ENCODE data around the gene LRMDA. TPM values are rescaled to one million over a fixed set of nuclear protein-coding genes. Genes with fewer than 3 reads are reported as not detected.
A peak's percentile ranks its signal among the peaks of the same experiment; 100 is the strongest.

LRMDA gene
- total RNA-seq, 6 experiments from 2014 or later: 0.32 TPM; not detected in 5

- Mint-ChIP-seq H3K27ac (no peak overlapping the region), H3K27me3 (ENCODE audit: insufficient read depth) (no peaks in the 10 kb centered on the region; the same call in none of the 2 replicates), H3K9me3 (no peaks in the 10 kb centered on the region), H3K4me1 (ENCODE audit: low read depth) (no peaks in the 10 kb centered on the region), H3K4me3 (no peak overlapping the region), H3K36me3 (ENCODE audit: low read depth) (no peaks in the 10 kb centered on the region)
- no peak for TF ChIP-seq CTCF (IDR thresholded peaks at IDR 0.05)
- DNase-seq: no peak
These were observed 817.3 kb downstream of the LRMDA start for GRCh38 chr10:76248649-76249200.

GRCh38 chr10:76251841-76252671 is 820.6 kb downstream of the LRMDA start:
- Mint-ChIP-seq H3K36me3 (ENCODE audit: low read depth) (no peaks in the 10 kb centered on the region), H3K9me3 (no peaks in the 10 kb centered on the region), H3K4me3 (no peak overlapping the region), H3K27ac (no peak overlapping the region), H3K27me3 (ENCODE audit: insufficient read depth) (no peaks in the 10 kb centered on the region; the same call in 1 of the 2 replicates), H3K4me1 (ENCODE audit: low read depth) (no peaks in the 10 kb centered on the region; the same call in 1 of the 2 replicates)
- TF ChIP-seq CTCF (IDR thresholded peaks at IDR 0.05): no peak
- DNase-seq: peak; percentile 81

GRCh38 chr10:76252733-76253132 is 821.3 kb downstream of the LRMDA start:
- no peak overlapping the region for H3K27ac Mint-ChIP-seq
- no peaks in the 10 kb centered on the region for H3K36me3 Mint-ChIP-seq (ENCODE audit: low read depth)
- no peak overlapping the region for H3K4me3 Mint-ChIP-seq
- H3K9me3 Mint-ChIP-seq: no peaks in the 10 kb centered on the region
- no peaks in the 10 kb centered on the region; the same call in 1 of the 2 replicates for H3K27me3 Mint-ChIP-seq (ENCODE audit: insufficient read depth)
- H3K4me1 Mint-ChIP-seq (ENCODE audit: low read depth): no peaks in the 10 kb centered on the region; the same call in 1 of the 2 replicates
- no peak for TF ChIP-seq CTCF (IDR thresholded peaks at IDR 0.05)
- no peak for DNase-seq

GRCh38 chr10:76255241-76255640 is 823.8 kb downstream of the LRMDA start:
- peaks cover 7% of the 10 kb centered on the region; the same call in 1 of the 2 replicates for H3K36me3 Mint-ChIP-seq (ENCODE audit: low read depth)
- H3K4me3 Mint-ChIP-seq: no peak overlapping the region
- no peaks in the 10 kb centered on the region; the same call in 1 of the 2 replicates for H3K4me1 Mint-ChIP-seq (ENCODE audit: low read depth)
- no peak for DNase-seq
- H3K27ac Mint-ChIP-seq: no peak overlapping the region
- peaks cover 7% of the 10 kb centered on the region for H3K9me3 Mint-ChIP-seq
- no peaks in the 10 kb centered on the region for H3K27me3 Mint-ChIP-seq (ENCODE audit: insufficient read depth)
- no peak for TF ChIP-seq CTCF (IDR thresholded peaks at IDR 0.05)

GRCh38 chr10:76257816-76258215 is 826.4 kb downstream of the LRMDA start:
- H3K4me1 Mint-ChIP-seq (ENCODE audit: low read depth): no peaks in the 10 kb centered on the region; the same call in 1 of the 2 replicates
- no peak for DNase-seq
- H3K27ac Mint-ChIP-seq: no peak overlapping the region
- no peaks in the 10 kb centered on the region; the same call in none of the 2 replicates for H3K27me3 Mint-ChIP-seq (ENCODE audit: insufficient read depth)
- no peak for TF ChIP-seq CTCF (IDR thresholded peaks at IDR 0.05)
- H3K9me3 Mint-ChIP-seq: peaks cover 18% of the 10 kb centered on the region
- H3K36me3 Mint-ChIP-seq (ENCODE audit: low read depth): peaks cover 12% of the 10 kb centered on the region; the same call in 1 of the 2 replicates
- no peak overlapping the region for H3K4me3 Mint-ChIP-seq
